ENCODE results near the gene ADORA1. TPM values are rescaled to one million over a fixed set of nuclear protein-coding genes. Genes with fewer than 3 reads are reported as not detected.

ADORA1 gene
- total RNA-seq, 4 donors from 2014 or later = 1.3 to 5.6 TPM; not detected in 2

DNA sequence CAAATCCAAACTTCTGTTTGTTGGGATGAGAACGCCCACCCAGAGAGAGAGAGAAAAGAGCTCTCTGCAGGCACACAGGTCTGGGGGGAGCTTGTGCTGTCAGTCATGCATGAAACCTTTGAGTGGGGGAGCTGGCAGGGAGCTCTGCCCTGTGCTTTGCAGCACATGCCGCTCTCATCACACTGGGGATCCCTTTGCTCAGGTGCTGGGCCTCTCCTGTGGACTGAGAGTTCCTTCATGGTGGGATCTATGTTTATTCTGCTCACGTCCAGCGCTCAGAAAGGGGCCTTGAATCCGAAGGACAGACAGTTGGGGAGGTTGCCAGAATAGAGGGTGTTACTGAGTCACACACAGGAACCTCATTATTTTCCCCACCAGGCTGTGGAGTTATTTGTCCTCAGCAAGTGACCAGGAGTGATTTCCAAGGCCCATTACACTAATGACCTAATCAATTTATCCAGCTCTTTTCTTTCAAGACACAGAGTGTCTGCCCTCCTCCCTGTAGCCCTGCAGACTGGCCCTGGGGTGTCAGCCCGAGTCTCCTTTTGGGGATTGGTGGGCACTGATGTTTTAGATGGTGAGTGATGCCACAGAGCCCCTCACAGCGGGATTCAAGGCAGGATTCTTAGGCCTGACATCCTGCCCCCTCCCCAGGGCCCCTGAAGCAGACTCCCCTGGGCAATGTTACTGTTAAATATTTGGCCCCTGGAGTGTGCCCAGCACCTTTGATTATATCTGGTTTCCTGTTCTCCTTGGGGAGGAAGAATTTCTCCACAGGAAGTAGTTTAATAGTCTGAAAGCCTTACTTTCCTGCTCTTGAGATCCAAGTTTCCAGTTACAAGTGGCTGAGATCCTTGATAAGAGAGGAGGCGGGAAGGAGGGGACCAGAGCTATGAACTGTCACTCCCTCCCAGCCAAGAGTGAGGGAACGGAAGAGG, 25.8 kb downstream of the ADORA1 start:
- intact Hi-C loops (cut with DNase I; ENCODE audit: low total_unique reads) = no loop called here
- no peaks in the 10 kb centered on the region for H3K27me3 ChIP-seq
- peak overlapping the region in 1 of 4 donors; percentile 31 for H3K27ac ChIP-seq

DNA sequence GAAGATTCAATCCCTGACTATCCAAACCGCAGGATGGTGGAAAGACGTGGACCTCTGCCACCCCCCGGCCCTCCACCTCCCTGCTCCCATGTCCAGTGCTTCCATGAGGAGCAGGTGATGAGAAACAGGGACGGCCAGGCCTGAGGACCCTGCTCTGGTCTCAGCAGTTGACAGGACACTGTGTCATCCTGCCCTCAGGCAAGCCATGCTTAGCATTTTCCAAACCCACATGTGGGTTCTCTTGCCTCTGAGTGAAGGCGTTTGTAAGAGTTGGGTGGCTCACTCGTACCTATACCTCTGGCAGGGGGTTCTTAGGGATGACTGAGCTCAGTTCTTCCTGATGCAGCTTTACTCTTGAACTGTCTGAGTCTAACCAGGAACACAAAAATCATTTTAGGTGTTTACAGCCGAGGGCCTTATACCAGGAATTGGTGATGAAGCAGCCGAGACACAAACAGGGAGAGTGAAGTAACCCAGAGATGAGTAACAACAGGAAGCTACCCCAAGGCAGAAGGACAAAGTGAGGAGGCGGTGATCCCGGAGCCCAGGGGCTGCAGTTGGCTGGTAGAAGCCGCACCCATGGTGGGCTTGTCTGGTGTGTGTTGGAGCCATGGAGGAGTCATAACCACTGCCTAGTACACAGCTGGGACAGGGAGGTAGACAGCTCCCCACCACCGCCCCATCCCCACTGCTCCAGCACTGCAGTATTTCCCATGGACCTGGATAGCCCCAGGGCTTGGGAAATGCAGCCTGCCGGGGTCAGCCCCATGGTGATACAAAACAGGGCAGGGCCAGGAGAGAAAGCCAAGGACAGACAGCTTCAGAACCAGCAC, 26.7 kb downstream of the ADORA1 start:
- no peaks in the 10 kb centered on the region for H3K36me3 ChIP-seq

More for the DNA sequence above, 25.8 kb downstream of the ADORA1 start:
- 50 to 86% methylated on average over 2 to 9 of the region's 9 CpGs for WGBS, 2 donors (ENCODE audit: low coverage in 1 of 2)
- Histone ChIP-seq H3K36me3 (no peaks in the 10 kb centered on the region), H3K4me1 (peaks cover 0 to 9% (median 1%) of the 10 kb centered on the region in 4 donors), H3K9me3 (peaks cover 0 to under 1% of the 10 kb centered on the region in 2 donors), H3K4me3 (no peak overlapping the region)
- TF ChIP-seq, protein P1, sequence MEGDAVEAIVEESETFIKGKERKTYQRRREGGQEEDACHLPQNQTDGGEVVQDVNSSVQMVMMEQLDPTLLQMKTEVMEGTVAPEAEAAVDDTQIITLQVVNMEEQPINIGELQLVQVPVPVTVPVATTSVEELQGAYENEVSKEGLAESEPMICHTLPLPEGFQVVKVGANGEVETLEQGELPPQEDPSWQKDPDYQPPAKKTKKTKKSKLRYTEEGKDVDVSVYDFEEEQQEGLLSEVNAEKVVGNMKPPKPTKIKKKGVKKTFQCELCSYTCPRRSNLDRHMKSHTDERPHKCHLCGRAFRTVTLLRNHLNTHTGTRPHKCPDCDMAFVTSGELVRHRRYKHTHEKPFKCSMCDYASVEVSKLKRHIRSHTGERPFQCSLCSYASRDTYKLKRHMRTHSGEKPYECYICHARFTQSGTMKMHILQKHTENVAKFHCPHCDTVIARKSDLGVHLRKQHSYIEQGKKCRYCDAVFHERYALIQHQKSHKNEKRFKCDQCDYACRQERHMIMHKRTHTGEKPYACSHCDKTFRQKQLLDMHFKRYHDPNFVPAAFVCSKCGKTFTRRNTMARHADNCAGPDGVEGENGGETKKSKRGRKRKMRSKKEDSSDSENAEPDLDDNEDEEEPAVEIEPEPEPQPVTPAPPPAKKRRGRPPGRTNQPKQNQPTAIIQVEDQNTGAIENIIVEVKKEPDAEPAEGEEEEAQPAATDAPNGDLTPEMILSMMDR (IDR thresholded peaks at IDR 0.05) = no peak
- TF ChIP-seq POLR2AphosphoS5 (IDR thresholded peaks at IDR 0.05) (no peak), EP300 (IDR thresholded peaks at IDR 0.05; ENCODE audit: low read depth) (no peak)
- no peak for DNase-seq
- in situ Hi-C loops (cut with MboI; ENCODE audit: low pct_ligation_motif_present in 1 of 4, low pct_unique_long_range_greater_than_20kb in 1 of 4, low sequenced_read_pairs in 3 of 4) = no loop called here

DNA sequence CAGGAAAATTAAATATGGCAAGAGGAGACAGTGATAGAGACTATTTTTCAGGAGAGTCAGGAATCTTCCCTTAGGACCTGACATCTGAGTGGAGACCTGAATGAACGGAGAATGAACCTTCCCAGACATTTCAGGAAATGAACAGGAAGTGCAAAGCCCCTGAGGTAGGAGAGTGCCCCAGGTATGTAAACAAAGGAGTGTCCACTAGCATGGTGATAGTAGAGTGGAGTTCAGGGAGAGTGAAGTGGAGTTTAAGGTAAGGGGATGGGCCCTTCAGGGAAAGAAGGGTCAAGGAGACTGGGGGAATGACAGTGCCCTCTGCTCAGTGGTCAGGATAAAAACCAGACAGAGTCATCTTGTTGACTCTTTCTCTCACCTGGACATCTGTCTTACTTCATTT, 28.8 kb downstream of the ADORA1 start:
- 38 to 55% methylated on average over 1 of the region's 1 CpG for WGBS, 2 donors (ENCODE audit: low coverage in 1 of 2)
- DNase-seq = no peak
- in situ Hi-C loops (cut with MboI; ENCODE audit: low pct_ligation_motif_present in 1 of 4, low pct_unique_long_range_greater_than_20kb in 1 of 4, low sequenced_read_pairs in 3 of 4) = no loop called here

More for the DNA sequence above, 26.7 kb downstream of the ADORA1 start:
- Histone ChIP-seq H3K27me3 (no peaks in the 10 kb centered on the region), H3K27ac (peak overlapping the region in 1 of 4 donors; percentile 31), H3K9me3 (peaks cover 0 to 5% of the 10 kb centered on the region in 2 donors), H3K4me1 (peaks cover 0 to 9% (median 1%) of the 10 kb centered on the region in 4 donors), H3K4me3 (no peak overlapping the region)
- no peak for DNase-seq
- intact Hi-C loops (cut with DNase I; ENCODE audit: low total_unique reads) (no loop called here), in situ Hi-C loops (cut with MboI; ENCODE audit: low pct_ligation_motif_present in 1 of 4, low pct_unique_long_range_greater_than_20kb in 1 of 4, low sequenced_read_pairs in 3 of 4) (no loop called here)
- no peak for TF ChIP-seq EP300 (IDR thresholded peaks at IDR 0.05; ENCODE audit: low read depth)
- TF ChIP-seq POLR2A (IDR thresholded peaks at IDR 0.05) = no peak
- TF ChIP-seq, protein P1 (IDR thresholded peaks at IDR 0.05) = no peak
- TF ChIP-seq POLR2AphosphoS5 (IDR thresholded peaks at IDR 0.05) = no peak
- WGBS, 2 donors (ENCODE audit: low coverage in 1 of 2) = 55 to 73% methylated on average over 4 to 13 of the region's 13 CpGs

More for the DNA sequence above, 28.8 kb downstream of the ADORA1 start:
- H3K27me3 ChIP-seq = no peaks in the 10 kb centered on the region
- H3K27ac ChIP-seq = no peak overlapping the region
- TF ChIP-seq EP300 (IDR thresholded peaks at IDR 0.05; ENCODE audit: low read depth) (no peak), POLR2AphosphoS5 (IDR thresholded peaks at IDR 0.05) (no peak), POLR2A (IDR thresholded peaks at IDR 0.05) (no peak)
- TF ChIP-seq, protein P1 (IDR thresholded peaks at IDR 0.05) = no peak
- no peaks in the 10 kb centered on the region for H3K36me3 ChIP-seq
- H3K9me3 ChIP-seq = peaks cover 0 to 5% of the 10 kb centered on the region in 2 donors
- no peak overlapping the region for H3K4me3 ChIP-seq
- peaks cover 0 to 9% (median 1%) of the 10 kb centered on the region in 4 donors for H3K4me1 ChIP-seq
- intact Hi-C loops (cut with DNase I; ENCODE audit: low total_unique reads) = no loop called here

Measured in transverse colon (tissue), 4 donors.